GM18511 (cell line): ENCODE measurements around the gene RHBG.

Source experiments
- ATAC-seq: cut with Tn5 transposase; IDR thresholded peaks from one replicate; pipeline ENCODE4 v1.9.1; 2021; ENCODE audit warnings: mild to moderate bottlenecking, moderate library complexity; ENCODE audit not compliant: unreplicated experiment

The RHBG gene

DNA sequence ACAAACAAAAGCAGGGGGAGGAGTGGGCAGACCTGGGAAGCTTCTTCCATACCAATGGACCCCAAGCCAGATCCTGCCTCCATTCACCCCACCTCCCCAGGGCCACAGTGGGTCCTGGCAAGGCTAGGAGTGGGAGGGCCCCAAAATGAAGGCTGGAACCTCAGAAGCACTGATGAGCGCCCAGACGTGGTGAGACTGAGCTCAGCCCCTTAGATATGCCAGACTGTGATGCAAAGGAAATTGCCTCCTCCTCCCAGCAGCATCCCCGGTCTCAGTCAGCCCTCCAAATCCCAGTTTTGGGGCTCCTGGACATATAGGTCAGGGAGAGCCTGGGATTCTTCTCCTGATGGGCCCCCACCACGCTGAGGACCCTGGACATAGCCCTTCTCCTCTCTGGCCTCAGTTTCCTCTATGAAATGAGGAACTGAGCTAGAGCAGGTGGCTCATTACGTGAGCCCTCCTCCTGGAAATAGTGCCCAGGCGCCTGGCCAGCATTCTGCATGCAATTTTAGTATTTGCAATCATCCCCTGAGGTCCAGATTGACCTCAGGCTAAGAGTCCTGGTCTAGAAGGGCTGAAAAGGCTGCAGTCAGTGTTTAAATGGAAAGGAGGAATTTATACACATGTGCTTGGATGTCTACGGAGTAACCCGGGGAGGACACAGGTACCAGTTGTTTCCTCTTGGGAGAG is 33.5 kb downstream of the RHBG start:
- ATAC-seq = no peak

DNA sequence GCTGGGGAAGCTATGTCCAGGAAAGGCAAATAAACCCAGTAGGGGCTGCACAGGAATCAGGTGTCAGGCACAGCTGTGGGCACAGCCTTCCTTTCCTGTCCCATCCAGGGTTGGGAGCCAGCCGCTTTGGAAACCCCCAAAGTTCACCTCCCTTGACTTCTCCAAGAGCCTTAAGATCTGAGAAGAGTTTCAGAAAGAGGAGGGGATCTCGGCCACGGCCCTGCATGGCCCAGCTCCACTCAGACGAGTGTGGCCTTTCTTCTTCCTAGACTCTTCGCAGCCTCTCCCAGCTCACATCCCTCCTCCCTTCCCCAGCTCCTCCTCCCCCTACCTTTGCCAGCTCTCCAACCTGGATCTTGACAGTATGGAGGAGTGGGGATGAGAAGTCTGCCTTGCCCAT is 36.7 kb downstream of the RHBG start:
- no peak for ATAC-seq

DNA sequence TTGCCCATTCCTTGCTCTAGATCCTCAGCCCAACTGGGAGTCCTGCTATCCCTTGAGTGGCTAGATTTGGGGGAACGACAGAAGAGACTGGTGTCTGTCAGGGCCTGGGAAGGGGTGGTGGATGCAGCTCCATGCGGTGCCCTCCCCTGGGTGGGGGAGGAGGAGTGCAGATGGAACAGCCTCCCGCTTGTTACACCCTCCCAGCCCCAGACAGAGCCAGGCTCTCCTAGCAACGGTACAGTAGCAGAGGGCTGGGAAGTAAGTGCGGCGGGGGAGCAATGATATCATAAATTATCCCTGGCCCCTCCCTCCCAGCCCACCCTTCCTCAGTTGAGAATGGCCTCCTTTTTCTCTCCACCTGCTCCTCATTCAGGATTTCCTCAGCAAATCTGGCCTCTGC is 37.2 kb downstream of the RHBG start:
- ATAC-seq = no peak

DNA sequence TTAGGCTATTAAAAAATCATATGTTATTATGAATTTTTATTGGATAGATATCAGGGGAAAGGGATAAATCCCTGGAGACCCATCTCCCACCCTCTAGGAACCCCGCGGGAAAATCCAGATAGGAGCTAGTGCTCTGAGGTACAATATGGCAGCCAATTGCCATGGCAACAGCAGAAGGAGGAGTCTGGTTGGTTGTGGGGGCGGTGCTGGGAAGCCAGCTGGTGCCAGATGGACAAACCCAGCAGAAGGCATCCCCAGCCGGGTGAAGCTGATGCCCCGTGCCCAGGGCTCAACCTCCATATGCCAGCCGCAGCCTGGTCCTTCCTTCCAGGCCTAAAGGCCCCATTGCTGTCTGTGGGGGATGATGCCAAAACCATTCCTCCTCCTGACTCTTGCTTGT is 38.3 kb downstream of the RHBG start:
- ATAC-seq = no peak

DNA sequence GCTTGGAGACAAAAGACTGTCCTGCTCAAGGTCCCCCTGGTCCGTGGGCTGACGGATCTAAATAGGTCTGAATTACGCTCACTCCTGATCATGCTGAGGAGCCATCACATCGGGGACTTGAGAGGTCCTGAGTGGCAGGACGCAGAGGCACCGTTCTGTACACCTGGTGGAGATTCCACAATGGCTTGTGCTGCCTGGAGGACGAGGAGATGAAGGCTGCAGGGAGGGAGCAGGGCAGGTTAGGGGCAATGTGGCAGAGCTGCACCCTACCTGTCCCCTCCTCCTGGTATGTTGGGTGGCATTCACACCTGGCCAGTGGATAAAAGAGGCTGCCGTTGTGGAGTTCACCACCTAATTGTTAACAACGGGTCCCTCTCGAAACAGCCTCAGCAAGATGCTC is 38.7 kb downstream of the RHBG start:
- ATAC-seq = no peak

DNA sequence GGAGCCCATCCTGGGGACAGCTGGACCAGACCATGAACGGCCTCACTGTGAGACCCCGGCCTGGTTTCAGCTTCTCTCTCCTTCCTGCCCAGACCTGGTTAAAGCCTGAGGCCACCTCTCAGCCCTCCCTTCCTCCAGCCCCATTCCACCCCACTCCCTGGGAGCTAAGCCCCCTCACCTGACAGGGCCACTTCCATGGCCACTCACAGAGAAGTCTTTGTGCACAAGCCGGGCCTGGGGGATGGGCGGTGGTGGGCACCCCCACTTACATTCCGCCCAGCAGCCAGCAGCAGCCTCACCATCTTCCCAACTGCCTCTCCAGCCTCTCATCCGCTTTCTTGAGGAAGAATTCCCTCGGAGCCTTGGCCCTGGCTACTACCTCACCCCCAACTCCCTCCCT is 40.4 kb downstream of the RHBG start:
- no peak for ATAC-seq

DNA sequence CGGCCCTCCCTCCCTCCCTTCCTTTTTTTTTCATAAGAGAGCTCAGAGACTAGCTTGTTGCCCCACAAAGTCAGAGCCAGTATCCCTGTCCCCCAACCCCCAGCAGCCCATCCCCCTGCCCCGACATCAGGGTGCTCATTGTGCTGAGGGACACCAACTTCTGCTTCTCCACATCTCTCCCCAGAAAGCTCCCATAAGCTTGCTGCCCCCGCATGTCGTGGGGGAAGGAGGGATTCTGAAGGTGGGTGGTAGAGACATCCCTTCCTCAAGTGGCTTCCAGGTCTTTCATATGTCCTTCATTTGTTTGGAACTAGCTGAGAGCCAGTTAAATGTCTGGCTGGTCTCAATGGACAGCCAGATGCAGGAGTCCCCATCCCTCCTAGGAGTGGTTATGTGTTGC is 41.2 kb downstream of the RHBG start:
- ATAC-seq = no peak

DNA sequence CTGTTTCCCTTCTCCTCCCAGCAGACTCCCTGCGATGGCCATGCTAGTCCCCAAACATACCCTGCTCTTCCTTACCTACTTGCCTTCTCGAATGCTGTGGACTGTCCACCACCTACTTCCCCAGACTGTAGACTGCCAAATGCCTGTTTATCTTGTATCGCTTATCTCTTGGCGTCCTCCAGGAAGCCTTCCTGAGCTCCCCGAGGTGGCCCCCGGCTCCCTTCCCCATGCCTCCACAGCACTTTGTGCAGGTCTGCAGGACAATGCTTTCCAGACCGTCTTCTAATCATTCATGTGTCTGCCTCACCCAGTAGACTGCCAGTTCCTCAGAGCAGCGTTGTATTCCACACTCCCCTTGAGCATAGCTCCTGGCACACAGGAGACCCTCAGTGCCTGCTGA is 41.7 kb downstream of the RHBG start:
- no peak for ATAC-seq

DNA sequence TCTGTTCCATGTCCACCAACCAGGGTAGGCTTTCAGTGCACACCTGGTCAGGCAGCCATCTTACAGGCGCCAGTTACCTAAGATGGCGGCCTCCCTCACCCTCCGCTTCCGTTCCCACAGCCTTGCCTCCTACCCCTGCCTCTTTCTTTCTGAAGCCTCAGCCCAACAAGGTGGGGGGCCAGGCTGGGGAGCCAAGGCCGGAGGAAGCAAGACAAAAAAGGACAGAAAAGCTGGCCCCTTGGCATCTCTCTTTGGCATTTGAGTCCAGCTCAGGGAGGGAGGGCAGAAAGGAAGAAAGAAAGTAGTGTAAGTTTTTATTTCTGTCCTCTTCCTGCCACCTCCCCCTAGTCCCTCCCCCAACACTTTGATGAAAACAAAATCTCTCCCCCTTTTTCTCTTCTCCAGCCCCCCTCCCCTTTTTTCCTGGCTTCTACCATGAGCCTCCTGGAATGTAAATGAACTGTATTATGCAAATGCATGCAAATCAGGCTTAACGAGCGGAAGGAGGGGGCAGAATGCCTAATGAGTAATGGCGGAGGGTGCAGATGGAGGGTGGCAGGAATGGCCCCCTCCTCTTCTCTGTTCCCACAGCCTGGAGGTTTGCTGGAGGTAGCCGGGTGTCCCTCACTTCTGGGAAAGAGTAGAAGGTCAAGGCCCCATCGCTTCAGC is 43.8 kb downstream of the RHBG start:
- no peak for ATAC-seq

DNA sequence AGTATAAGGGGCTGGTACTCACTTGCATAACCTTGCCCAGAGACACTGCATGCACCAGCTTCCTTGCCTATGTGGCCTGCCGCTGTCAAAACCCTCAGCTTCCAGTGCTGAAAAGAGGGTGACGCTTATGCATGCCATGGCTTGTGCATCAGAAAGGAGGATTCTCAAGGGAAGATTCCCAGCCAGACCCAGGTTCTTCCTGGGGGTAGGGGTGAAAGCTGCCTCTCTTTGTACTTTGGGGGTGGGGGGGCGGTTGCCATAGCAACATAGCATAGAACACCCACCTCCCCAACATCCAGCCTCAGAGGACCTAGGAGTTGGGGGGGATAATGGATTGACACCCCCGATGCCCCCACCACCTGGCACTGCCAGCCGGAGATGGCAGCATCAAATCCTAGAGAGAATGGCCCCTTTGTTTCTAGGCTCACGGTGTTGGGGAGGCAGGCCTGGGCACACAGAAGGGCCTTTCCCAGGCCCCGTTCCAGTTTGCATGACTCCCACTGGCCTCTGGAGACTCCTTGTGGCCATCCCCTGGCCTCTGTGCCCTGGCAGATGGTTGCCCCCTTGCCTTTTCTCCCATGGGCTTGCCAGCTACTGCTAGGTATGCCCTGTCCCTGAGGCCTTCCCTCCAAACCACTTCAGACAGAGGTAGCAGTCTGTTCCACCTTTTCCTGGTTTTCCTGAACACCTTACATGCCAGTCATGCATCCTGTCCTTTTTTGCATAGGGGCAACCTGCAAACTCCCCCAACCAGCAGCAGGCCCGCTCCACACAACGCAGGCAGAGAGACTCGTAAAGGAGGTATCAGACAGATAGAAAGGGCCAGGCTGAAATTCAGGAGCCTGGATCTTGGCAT is 44.6 kb downstream of the RHBG start:
- ATAC-seq = no peak

DNA sequence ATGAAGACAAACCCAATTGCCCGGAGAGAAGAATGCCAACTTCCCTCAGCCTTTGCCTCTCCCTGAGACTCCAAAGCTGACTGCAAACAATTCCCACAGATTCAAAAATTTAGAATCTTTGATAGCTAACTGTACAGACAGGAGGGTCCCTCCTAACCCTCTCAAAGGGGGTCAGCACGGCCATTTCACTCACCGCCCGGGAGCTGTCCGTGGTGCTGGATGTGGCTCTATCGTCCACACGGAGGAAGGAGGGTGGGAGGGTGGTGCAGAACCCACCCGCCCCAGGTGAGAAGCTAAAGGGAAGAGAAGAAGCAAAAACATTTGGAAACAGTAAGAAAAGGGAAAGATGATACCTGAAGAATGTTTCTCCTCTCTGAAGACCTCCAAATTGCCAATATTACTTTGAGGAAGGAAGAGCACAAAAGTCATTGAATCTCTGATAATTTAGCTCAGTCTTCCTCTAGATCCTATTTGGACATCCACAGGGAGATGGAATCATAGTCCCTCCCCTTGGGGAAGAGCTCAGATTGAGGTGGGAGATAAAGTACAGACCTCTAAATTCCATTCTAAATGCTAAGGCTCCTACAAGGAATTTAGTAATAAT is 45.6 kb downstream of the RHBG start:
- no peak for ATAC-seq

DNA sequence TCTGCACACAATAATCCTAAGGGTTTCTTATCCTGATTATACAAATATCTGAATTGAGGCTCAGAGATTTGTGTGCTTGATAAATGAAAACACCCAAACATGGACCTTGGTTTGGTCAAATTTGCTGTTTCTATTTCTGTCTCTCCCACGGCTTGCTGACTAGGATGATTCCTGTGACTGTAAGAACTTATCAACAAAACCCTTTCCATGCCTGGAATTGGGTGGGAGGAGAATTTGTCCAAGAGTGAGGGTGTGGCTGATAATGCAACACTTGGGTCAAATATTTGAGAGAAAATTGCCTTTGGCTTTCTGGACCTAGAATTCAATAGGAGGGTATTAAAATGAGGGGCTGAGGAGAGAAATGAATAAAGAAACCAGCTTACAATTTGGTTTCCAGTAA is 48.0 kb downstream of the RHBG start:
- no peak for ATAC-seq

DNA sequence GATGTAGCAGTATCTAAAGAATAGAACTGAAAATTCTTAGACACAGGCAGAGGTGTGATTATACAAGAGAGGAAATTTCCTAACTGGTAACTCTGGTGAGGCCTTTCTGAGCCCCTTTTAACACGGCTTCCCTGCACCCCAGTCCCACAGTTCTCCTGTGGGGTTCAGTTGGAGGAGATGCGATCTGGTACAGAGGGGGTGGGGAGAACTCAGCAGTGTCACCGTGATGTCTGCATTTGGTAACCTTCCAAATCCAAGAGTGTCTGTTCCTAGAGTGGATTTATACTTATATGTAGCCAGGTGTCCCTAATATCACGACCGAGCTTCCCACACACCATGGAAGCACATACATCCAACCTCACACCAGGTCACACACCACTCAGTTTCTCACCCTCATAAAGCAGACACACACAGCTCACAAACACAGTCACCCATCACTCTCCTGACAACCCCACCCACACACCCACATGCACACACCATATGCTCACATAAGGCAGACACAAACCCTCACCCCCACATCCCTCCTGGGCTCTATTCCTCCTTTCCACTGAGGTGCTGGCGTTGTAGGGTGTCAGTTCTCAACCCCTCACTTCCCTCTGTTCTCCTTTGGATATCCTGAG is 48.5 kb downstream of the RHBG start:
- ATAC-seq = no peak

DNA sequence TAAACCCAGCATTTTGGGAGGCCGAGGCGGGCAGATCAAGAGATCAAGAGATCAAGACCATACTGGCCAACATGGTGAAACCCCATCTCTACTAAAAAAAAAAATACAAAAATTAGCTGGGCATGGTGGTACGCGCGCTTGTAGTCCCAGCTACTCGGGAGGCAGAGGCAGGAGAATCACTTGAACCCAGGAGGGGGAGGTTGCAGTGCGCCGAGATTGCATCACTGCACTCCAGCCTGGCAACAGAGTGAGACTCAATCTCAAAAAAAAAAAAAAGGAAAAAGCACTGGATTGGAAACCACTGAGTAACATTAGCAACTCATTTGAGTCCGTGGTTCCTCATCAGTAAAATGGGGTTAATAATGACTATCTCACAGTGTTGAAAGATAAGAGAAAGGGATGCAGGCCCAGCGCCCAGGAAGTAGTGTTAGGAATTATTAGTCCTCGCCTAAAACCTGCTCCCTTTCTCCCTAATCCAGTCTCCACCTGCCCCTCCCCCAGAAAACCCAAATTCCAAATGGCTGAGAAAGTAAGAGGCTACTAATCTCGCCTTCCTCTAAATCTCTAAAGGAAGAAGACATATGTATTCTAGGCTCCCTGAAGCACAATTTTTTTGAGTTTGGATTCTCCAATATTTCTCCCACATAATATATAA is 49.5 kb downstream of the RHBG start:
- ATAC-seq = no peak

DNA sequence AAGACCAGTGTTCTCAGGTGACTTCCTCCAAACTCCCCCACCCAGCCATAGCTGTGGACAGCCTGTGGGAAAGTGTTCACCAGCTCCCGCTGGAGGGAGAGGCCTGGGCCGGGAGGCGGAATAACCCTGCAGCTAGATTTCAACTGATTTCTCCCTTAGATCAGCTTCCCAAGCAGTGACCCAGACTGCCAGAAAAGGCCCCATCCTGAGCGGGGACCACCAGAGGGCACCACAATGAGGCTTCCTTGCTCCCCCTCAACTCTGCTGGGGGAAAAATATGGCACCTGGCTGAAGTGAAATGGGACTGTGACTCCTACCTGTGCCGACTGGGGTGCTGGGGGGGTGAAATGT is 50.8 kb downstream of the RHBG start:
- peak; percentile 40 for ATAC-seq

DNA sequence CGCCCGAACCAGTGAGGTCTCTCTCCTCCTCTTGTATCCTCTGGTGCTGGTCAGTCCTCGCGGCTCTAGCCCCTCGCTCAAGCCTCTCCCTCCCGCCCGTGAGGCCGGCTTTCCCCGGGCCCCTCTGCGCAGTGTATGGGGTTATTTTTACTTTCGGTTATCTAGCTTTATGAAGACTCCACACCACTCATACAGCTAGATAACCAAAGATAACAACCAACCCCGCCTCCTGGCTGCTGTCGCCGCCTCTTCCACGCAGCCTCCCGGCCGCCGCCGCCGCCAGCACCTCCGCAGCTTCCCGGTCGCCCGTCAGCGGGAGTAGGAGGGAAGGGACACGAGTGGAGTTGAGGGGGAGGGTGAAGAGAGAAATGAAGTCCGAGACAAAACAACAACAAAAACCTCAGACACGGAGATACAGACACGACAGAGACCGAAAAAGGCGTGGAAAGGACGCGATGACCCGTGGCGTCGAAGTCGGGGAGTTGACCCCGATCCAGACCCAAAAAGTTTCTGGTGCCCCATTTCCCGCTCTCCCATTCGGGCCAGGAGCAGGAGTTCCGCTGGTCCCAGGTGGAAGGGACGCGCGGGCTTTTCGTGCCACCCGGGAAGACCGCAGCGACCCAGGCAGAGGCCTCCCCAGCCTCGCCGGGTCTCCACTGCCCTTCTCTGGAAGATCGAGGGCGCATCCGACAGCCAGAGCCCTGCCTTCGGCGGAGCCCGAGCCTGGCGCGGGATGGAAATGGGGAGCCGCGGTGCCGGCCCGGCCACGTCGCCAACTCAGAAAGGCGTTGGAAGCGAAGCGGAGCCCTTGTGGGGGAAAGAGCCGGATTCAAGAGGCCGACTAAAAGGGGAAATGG is 51.4 kb downstream of the RHBG start:
- peak; percentile 56 for ATAC-seq

DNA sequence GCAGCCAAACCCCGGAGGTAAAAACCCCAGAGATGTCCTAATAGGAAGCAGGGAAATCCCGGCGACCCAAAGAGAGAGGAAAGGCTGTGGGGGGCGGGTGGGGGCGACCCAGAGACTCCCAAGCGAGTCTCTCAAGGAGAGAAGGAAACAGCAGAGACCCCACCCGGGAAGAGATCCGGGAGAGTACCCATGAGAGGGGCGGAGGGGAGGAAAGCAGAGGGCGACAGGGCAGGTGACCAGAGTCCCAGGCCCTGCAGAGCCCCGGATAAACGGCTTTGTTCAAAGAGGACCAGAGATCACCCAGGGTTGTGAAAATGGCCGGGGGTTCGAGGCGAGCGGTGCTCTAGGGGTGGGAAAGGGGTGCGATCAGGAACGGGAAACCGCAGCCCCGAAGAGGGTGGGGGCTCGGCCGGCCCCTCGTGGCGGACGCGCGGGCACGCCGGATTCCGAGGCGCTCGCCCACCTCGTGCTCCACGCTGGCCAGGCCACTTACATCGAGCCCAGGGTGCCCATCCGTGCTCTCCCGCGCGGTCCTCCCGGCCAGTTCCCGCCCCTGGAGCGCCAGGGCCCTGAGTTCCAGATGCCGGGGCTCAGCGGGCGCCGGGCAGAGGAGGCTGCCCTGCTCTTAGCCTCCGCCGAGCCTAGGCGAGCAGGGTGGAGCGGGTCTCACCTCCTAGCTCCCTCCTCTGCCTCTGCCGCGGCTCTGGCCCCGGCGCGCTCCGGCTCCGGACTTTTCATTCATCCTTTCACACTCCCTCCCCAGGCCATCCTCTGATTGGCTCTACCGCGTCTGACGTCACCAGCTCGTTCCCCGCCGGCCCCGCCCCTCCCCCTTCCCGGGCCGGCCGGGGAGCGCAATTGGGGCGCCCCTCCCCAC is 52.3 kb downstream of the RHBG start:
- ATAC-seq = peak; percentile 77

DNA sequence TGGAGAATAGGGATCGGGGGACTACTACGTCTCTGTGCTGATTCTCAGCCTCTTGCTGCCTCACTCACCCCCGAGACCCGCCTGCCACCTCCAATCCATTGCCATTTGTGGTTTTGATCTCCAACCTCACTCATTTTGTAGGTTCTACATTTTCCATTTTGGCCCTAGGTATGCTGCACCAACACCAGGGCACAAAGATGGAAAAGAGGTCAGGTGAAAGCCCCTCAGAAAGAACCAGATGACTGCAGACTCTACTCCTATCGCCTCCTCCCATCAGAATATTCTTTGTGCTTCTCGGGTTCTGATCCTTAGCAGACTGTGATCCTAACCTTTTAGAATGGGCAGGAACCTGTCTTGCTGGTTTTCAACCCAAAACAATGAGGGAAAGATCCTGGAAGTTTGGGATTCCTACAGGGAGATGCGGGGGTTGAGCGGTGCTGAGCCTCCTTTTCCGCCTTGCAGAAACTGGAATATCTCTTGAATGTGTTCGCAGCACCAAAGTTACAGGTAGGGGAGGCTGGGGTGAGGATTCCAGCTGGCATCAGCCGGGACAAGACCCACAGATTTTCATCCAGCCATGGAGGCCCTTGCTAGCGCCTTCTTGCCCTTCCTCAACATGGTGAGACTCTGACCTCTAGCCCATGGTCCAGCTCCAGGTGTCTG is 53.1 kb downstream of the RHBG start:
- no peak for ATAC-seq
